H1 (cell line): ENCODE results near the gene NADSYN1. TPM values are rescaled to one million over a fixed set of nuclear protein-coding genes. Genes with fewer than 3 reads are reported as not detected.

Experiments
- ATF2 ChIP-seq: IDR thresholded peaks from 2 replicates; pipeline ENCODE4 v1.6.1; 2012; ENCODE audit warnings: low read length, inconsistent platforms
- BACH1 ChIP-seq: IDR thresholded peaks from 2 replicates; pipeline ENCODE4 v1.6.1; 2012; ENCODE audit warnings: low read length, improper control_type of control experiment
- CBX8 ChIP-seq: fragments of 300-800, 300-1000 bp; sonication (generic); IDR thresholded peaks from 2 replicates; pipeline ENCODE4 v1.7.1; 2016; ENCODE audit warnings: low read depth, low read length, borderline replicate concordance
- CHD7 ChIP-seq: fragments of 300-600 bp; sonication (generic); IDR thresholded peaks from 2 replicates; pipeline ENCODE4 v1.7.1; 2012; ENCODE audit warnings: low read length, moderate library complexity, mild to moderate bottlenecking, inconsistent platforms; ENCODE audit not compliant: insufficient replicate concordance
- JUND ChIP-seq: IDR thresholded peaks from 2 replicates; pipeline ENCODE4 v1.6.1; 2011; ENCODE audit warnings: mild to moderate bottlenecking, improper control_type of control experiment, low read length
- MAX ChIP-seq: IDR thresholded peaks from 2 replicates; pipeline ENCODE4 v1.6.1; 2012; ENCODE audit warnings: inconsistent platforms
- NRF1 ChIP-seq: IDR thresholded peaks from 2 replicates; pipeline ENCODE4 v1.6.1; 2011; ENCODE audit warnings: mild to moderate bottlenecking, low read depth, low read length, improper control_type of control experiment
- PHF8 ChIP-seq: fragments of 200-600 bp; sonication (generic); conservative IDR thresholded peaks from 2 replicates; pipeline ENCODE4 v1.7.1; 2012; ENCODE audit warnings: low read depth, mild to moderate bottlenecking, inconsistent platforms, low read length, moderate library complexity
- POLR2AphosphoS5 ChIP-seq: IDR thresholded peaks from 2 replicates; pipeline ENCODE4 v1.6.1; 2011; ENCODE audit warnings: low read depth, low read length
- SP1 ChIP-seq: IDR thresholded peaks from 2 replicates; pipeline ENCODE4 v1.6.1; 2011; ENCODE audit warnings: low read depth, low read length
- ZNF274 ChIP-seq: IDR thresholded peaks from 2 replicates; pipeline ENCODE4 v1.7.0; 2012; ENCODE audit warnings: low read length, borderline replicate concordance; ENCODE audit errors: extremely low read depth
- polyA plus RNA-seq, 7 experiments: library from polyadenylated mRNA; depleted of rRNA in 3 of 7; stranded (reverse) in 5 of 7; unstranded in 2 of 7; fragments of >200 nt in 5 of 7; fragments of 200-250 nt in 2 of 7; gene quantifications; 1 replicate in 5 of 7; 2 replicates in 1 of 7; 4 replicates in 1 of 7; pipeline versions ENCODE4 v1.2.1 to v1.2.3, GENCODE V29; 2011 to 2013; ENCODE audit warnings: missing spikeins in 2 of 7, mixed read lengths in 2 of 7
- total RNA-seq: library from RNA; stranded (reverse); fragmentation: NEBNext Ultra II Directional; extraction: Animal tissue kit (Norgen Biotek cat#: 25700); gene quantifications from 2 replicates; pipeline ENCODE4 v1.2.1, GENCODE V29; 2021

NADSYN1 gene
- total and polyA plus RNA-seq, 2 of the 8 experiments (the other 6 are each of a cell fraction or from before 2014, with no cell fraction given) = 38.3 to 38.6 TPM

GRCh38 chr11:71450939-71451338 lies 2.1 kb upstream of the NADSYN1 start (continued):
- TF ChIP-seq CHD7 = no peak
- no peak for TF ChIP-seq PHF8
- no peak for TF ChIP-seq NRF1
- TF ChIP-seq BACH1 = no peak
- no peak for TF ChIP-seq SP1
- TF ChIP-seq JUND = no peak
- TF ChIP-seq ZNF274 = no peak
- TF ChIP-seq MAX = no peak
- no peak for TF ChIP-seq CBX8
- TF ChIP-seq POLR2AphosphoS5 = no peak
- no peak for TF ChIP-seq ATF2
